Panc1 (cell line): ENCODE data around the gene ZNF74. TPM values are rescaled to one million over a fixed set of nuclear protein-coding genes. Genes with fewer than 3 reads are reported as not detected.
A peak's percentile ranks its signal among the peaks of the same experiment; 100 is the strongest.

Experiments
- ATAC-seq: fragments of 200-7000 bp; cut with Tn5 transposase; 2 replicates; pipeline ENCODE4 v1.9.1; 2020; ENCODE audit warnings: mild to moderate bottlenecking, moderate library complexity
- BruUV-seq: library from RNA; stranded (reverse); fragments of 400-500 nt; replicated peaks from 2 replicates; lab custom pipeline; 2021; lab: Mats Ljungman, UMichigan
- CTCF ChIA-PET: fragments of 300-600 bp; sonication (Branson Sonifier 250); formaldehyde crosslinking; loops from one replicate; lab custom pipeline; 2022; ENCODE audit warnings: antibody characterized with exemption; lab: Charles Lee
- POLR2A ChIA-PET: fragments of 300-600 bp; sonication (Branson Sonifier 250); formaldehyde crosslinking; loops from one replicate; lab custom pipeline; 2022; ENCODE audit warnings: antibody characterized with exemption; lab: Charles Lee
- DNase-seq: peaks from one replicate; pipeline ENCODE4 v3.0.0-alpha.2; 2010; ENCODE audit warnings: low read depth, low spot score
- H3K27ac ChIP-seq: 2 replicates; pipeline ENCODE4 v1.5.1; 2011; ENCODE audit warnings: mild to moderate bottlenecking, low read length, inconsistent platforms
- H3K27me3 ChIP-seq: fragments of 200-500 bp; sonication (Bioruptor generic); 2 replicates; pipeline ENCODE4 v1.6.0; 2014; ENCODE audit warnings: low read length, inconsistent platforms; ENCODE audit not compliant: control insufficient read depth, insufficient read depth
- H3K36me3 ChIP-seq: fragments of 200-500 bp; sonication (Bioruptor generic); 2 replicates; pipeline ENCODE4 v1.5.1; 2014; ENCODE audit warnings: inconsistent platforms, mild to moderate bottlenecking, low read length, moderate library complexity; ENCODE audit not compliant: control insufficient read depth, insufficient read depth
- H3K4me1 ChIP-seq: 2 replicates; pipeline ENCODE4 v1.5.1; 2011; ENCODE audit warnings: inconsistent platforms, mild to moderate bottlenecking, low read length, moderate library complexity; ENCODE audit not compliant: control insufficient read depth, insufficient read depth
- H3K4me3 ChIP-seq, 2 experiments: 2 replicates each; pipeline ENCODE4 v1.5.1; 2011 to 2012; ENCODE audit warnings: low read depth in 2 of 2, low read length in 2 of 2, mild to moderate bottlenecking in 2 of 2, inconsistent platforms in 1 of 2, moderate library complexity in 1 of 2
- H3K9me3 ChIP-seq: fragments of 200-500 bp; sonication (Bioruptor generic); 2 replicates; pipeline ENCODE4 v1.5.1; 2014; ENCODE audit warnings: low read depth, mild to moderate bottlenecking, inconsistent platforms, low read length, moderate library complexity; ENCODE audit not compliant: control insufficient read depth, insufficient read depth
- POLR2AphosphoS5 ChIP-seq: IDR thresholded peaks from 2 replicates; pipeline ENCODE4 v1.6.1; 2012; ENCODE audit warnings: mild to moderate bottlenecking, low read depth, low read length, moderate library complexity
- SIN3A ChIP-seq: IDR thresholded peaks from 2 replicates; pipeline ENCODE4 v1.6.1; 2012; ENCODE audit warnings: low read depth, mild to moderate bottlenecking, low read length, moderate library complexity, borderline replicate concordance; ENCODE audit not compliant: insufficient read depth
- TCF7L2 ChIP-seq: IDR thresholded peaks from 2 replicates; pipeline ENCODE4 v1.6.1; 2011; ENCODE audit warnings: mild to moderate bottlenecking, low read depth, low read length, inconsistent platforms
- in situ Hi-C: cut with HindIII; loops from 2 replicates; pipeline ENCODE4 v1.10.0; 2016; ENCODE audit warnings: low sequenced_read_pairs, low pct_unique_long_range_greater_than_20kb
- intact Hi-C: fragments of 100-400 bp; cut with micrococcal nuclease; formaldehyde crosslinking; loops from one replicate; pipeline ENCODE4 v1.10.0; 2022; ENCODE audit not compliant: unreplicated experiment
- total RNA-seq: library from RNA; stranded (reverse); gene quantifications from one replicate; pipeline ENCODE4 v1.2.1, GENCODE V29; 2021; ENCODE audit not compliant: unreplicated experiment
- TF ChIP-seq, protein P1 (sequence below), 2 experiments: IDR thresholded peaks; 2 replicates each; pipeline ENCODE4 v1.6.1; 2011 to 2012; ENCODE audit warnings: low read depth in 2 of 2, control low read depth in 1 of 2, low read length in 1 of 2, mild to moderate bottlenecking in 1 of 2, moderate library complexity in 1 of 2; ENCODE audit not compliant: insufficient read depth in 1 of 2
- TF ChIP-seq, protein P2 (sequence below): fragments of 450-650 bp; IDR thresholded peaks from 2 replicates; pipeline ENCODE4 v1.5.1; 2017; ENCODE audit warnings: mild to moderate bottlenecking

ZNF74 gene
- total RNA-seq, 1 experiment from 2014 or later, result 13.2 TPM

DNA sequence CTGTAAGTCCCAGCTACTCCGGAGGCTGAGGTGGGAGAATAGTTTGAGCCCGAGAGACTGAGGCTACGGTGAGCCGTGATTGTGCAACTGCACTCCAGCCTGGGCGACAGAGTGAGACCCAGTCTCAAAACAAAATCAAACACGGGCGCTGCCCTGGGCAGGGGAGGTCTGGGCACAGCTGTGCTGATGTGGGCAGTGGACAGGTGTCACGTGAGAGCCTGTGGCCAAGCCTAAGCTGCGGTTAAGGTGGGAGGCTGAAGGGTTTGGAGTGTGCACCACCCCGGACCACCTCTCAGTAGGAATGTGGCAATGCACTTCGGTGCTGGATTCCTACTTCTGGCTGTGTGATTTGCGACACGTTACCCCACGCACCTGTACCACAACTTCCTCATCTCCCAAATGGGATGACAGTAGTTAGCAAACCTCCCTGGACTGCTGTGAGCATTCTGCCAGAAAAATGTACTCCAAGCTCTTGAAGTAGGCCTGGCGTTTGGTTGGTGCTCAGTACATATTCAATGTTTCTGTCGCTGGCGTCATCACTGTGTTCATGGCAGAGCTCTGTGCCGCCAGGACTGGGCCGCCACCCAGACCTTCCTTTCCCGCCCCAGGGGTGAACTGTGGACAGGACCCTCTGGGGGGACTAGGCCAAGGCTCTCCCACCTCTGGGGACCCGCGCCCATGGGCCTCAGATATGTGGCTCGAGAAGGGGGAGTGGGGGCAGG lies 807 bp upstream of the ZNF74 start:
- ATAC-seq, result no peak; the same call in 1 of the 2 replicates
- intact Hi-C loops (no loop called here), in situ Hi-C loops (no loop called here)
- peaks cover 5% of the 10 kb centered on the region; the same call in 1 of the 2 replicates for H3K4me1 ChIP-seq
- TF ChIP-seq, protein P1, sequence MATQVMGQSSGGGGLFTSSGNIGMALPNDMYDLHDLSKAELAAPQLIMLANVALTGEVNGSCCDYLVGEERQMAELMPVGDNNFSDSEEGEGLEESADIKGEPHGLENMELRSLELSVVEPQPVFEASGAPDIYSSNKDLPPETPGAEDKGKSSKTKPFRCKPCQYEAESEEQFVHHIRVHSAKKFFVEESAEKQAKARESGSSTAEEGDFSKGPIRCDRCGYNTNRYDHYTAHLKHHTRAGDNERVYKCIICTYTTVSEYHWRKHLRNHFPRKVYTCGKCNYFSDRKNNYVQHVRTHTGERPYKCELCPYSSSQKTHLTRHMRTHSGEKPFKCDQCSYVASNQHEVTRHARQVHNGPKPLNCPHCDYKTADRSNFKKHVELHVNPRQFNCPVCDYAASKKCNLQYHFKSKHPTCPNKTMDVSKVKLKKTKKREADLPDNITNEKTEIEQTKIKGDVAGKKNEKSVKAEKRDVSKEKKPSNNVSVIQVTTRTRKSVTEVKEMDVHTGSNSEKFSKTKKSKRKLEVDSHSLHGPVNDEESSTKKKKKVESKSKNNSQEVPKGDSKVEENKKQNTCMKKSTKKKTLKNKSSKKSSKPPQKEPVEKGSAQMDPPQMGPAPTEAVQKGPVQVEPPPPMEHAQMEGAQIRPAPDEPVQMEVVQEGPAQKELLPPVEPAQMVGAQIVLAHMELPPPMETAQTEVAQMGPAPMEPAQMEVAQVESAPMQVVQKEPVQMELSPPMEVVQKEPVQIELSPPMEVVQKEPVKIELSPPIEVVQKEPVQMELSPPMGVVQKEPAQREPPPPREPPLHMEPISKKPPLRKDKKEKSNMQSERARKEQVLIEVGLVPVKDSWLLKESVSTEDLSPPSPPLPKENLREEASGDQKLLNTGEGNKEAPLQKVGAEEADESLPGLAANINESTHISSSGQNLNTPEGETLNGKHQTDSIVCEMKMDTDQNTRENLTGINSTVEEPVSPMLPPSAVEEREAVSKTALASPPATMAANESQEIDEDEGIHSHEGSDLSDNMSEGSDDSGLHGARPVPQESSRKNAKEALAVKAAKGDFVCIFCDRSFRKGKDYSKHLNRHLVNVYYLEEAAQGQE (IDR thresholded peaks at IDR 0.05; ENCODE audit: insufficient read depth in 1 of 2, low read depth in 2 of 2, low read length in 1 of 2), result no peak
- no peak for TF ChIP-seq SIN3A
- TF ChIP-seq, protein P2, sequence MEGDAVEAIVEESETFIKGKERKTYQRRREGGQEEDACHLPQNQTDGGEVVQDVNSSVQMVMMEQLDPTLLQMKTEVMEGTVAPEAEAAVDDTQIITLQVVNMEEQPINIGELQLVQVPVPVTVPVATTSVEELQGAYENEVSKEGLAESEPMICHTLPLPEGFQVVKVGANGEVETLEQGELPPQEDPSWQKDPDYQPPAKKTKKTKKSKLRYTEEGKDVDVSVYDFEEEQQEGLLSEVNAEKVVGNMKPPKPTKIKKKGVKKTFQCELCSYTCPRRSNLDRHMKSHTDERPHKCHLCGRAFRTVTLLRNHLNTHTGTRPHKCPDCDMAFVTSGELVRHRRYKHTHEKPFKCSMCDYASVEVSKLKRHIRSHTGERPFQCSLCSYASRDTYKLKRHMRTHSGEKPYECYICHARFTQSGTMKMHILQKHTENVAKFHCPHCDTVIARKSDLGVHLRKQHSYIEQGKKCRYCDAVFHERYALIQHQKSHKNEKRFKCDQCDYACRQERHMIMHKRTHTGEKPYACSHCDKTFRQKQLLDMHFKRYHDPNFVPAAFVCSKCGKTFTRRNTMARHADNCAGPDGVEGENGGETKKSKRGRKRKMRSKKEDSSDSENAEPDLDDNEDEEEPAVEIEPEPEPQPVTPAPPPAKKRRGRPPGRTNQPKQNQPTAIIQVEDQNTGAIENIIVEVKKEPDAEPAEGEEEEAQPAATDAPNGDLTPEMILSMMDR, result no peak
- no peak for TF ChIP-seq POLR2AphosphoS5
- no peak for TF ChIP-seq TCF7L2
- BruUV-seq, result no TSS peak
- H3K9me3 ChIP-seq, result no peaks in the 10 kb centered on the region
- no peaks in the 10 kb centered on the region; the same call in 1 of the 2 replicates for H3K36me3 ChIP-seq
- CTCF ChIA-PET, result no interaction called here
- no peak for DNase-seq
- no peaks in the 10 kb centered on the region for H3K27me3 ChIP-seq
- POLR2A ChIA-PET, result interaction anchor here (0.6 kb wide), 2 partner anchors 17 to 30 kb away, joined by 5 to 9 read pairs; no protein-coding TSS in a partner anchor
- H3K27ac ChIP-seq, result peak overlapping the region; percentile 86
- peak overlapping the region; percentile 69 to 72 for H3K4me3 ChIP-seq

DNA sequence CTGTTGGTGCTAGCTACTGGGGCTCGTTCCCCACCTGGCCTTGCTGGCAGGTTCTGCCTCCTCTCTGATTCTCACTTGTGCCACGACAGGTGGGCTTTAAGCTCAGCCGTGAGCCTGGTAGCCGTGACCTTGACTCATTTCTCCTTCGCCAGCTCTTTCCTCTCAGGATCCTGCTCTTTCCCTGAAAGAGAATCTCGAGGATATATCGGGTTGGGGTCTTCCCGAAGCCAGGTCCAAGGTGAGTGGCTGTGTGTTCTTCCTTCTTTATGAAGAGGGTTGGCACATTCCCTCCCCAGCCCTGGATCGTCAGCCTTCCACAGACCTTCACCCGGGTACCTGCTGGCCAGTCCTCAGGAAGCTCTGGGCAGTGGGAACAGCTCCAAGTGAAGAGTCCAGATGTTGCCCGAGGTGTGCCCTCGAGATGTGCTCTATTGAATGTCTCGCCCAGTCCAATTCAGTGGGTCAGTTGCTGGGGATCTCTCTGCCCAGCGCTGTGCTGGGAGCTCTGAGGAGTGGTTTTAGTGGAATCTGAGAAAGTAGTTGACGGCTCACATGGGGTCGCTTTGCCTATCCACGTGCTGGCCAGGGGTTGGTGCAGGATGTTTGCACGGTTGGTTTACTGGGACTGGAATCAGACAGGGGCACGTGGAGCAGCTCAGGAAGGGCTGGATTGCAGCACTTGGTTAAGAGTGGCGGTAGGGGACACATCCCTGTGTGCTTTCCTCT lies 1.4 kb downstream of the ZNF74 start:
- POLR2A ChIA-PET, result no interaction called here
- CTCF ChIA-PET, result no interaction called here
- BruUV-seq, result no TSS peak
- DNase-seq (no peak), ATAC-seq (no peak)
- Histone ChIP-seq H3K27ac (no peak overlapping the region), H3K4me1 (peaks cover 5% of the 10 kb centered on the region; the same call in 1 of the 2 replicates), H3K36me3 (no peaks in the 10 kb centered on the region; the same call in 1 of the 2 replicates), H3K9me3 (no peaks in the 10 kb centered on the region), H3K27me3 (no peaks in the 10 kb centered on the region), H3K4me3 (peak overlapping the region; percentile 69 to 72)
- intact Hi-C loops (no loop called here), in situ Hi-C loops (no loop called here)
- TF ChIP-seq, protein P1 (IDR thresholded peaks at IDR 0.05; ENCODE audit: insufficient read depth in 1 of 2, low read depth in 2 of 2, low read length in 1 of 2), result no peak
- no peak for TF ChIP-seq SIN3A
- TF ChIP-seq TCF7L2, result no peak
- TF ChIP-seq POLR2AphosphoS5, result no peak
- TF ChIP-seq, protein P2, result no peak
